ENCODE data around the gene ARHGAP26.

Gene ARHGAP26

GRCh38 chr5:142929587-142929986 is 159.4 kb downstream of the ARHGAP26 start:
- in situ Hi-C loops (cut with HindIII; ENCODE audit: low pct_unique_long_range_greater_than_20kb, low sequenced_read_pairs): no loop called here
- no peak for DNase-seq (ENCODE audit: low read depth in 1 of 2, low spot score in 1 of 2)
- no peak for TF ChIP-seq JUND (IDR thresholded peaks at IDR 0.05; ENCODE audit: low read depth)

- TF ChIP-seq JUND (IDR thresholded peaks at IDR 0.05; ENCODE audit: low read depth): no peak
- in situ Hi-C loops (cut with HindIII; ENCODE audit: low pct_unique_long_range_greater_than_20kb, low sequenced_read_pairs): no loop called here
Observed at GRCh38 chr5:142930395-142931110, 160.4 kb downstream of the ARHGAP26 start.

GRCh38 chr5:142931896-142932686 is 161.9 kb downstream of the ARHGAP26 start:
- DNase-seq (ENCODE audit: low read depth in 1 of 2, low spot score in 1 of 2): no peak
- TF ChIP-seq JUND (IDR thresholded peaks at IDR 0.05; ENCODE audit: low read depth): no peak
- in situ Hi-C loops (cut with HindIII; ENCODE audit: low pct_unique_long_range_greater_than_20kb, low sequenced_read_pairs): no loop called here

More at GRCh38 chr5:142930395-142931110, 160.4 kb downstream of the ARHGAP26 start:
- DNase-seq (ENCODE audit: low read depth in 1 of 2, low spot score in 1 of 2): no peak

GRCh38 chr5:142934051-142934762 is 164.0 kb downstream of the ARHGAP26 start:
- DNase-seq (ENCODE audit: low read depth in 1 of 2, low spot score in 1 of 2): no peak
- in situ Hi-C loops (cut with HindIII; ENCODE audit: low pct_unique_long_range_greater_than_20kb, low sequenced_read_pairs): no loop called here
- TF ChIP-seq JUND (IDR thresholded peaks at IDR 0.05; ENCODE audit: low read depth): no peak

- no peak for TF ChIP-seq JUND (IDR thresholded peaks at IDR 0.05; ENCODE audit: low read depth)
- in situ Hi-C loops (cut with HindIII; ENCODE audit: low pct_unique_long_range_greater_than_20kb, low sequenced_read_pairs): no loop called here
- no peak for DNase-seq (ENCODE audit: low read depth in 1 of 2, low spot score in 1 of 2)
Observed at GRCh38 chr5:142935014-142935413, 164.8 kb downstream of the ARHGAP26 start.

- TF ChIP-seq JUND (IDR thresholded peaks at IDR 0.05; ENCODE audit: low read depth): no peak
- DNase-seq (ENCODE audit: low read depth in 1 of 2, low spot score in 1 of 2): peak in 1 of 2 experiments; percentile 16
- in situ Hi-C loops (cut with HindIII; ENCODE audit: low pct_unique_long_range_greater_than_20kb, low sequenced_read_pairs): no loop called here
Observed at GRCh38 chr5:142937374-142937773, 167.2 kb downstream of the ARHGAP26 start.

- DNase-seq (ENCODE audit: low read depth in 1 of 2, low spot score in 1 of 2): no peak
- in situ Hi-C loops (cut with HindIII; ENCODE audit: low pct_unique_long_range_greater_than_20kb, low sequenced_read_pairs): no loop called here
- TF ChIP-seq JUND (IDR thresholded peaks at IDR 0.05; ENCODE audit: low read depth): no peak
Observed at GRCh38 chr5:142938266-142938880, 168.2 kb downstream of the ARHGAP26 start.

GRCh38 chr5:142939006-142939405 is 168.8 kb downstream of the ARHGAP26 start:
- no peak for TF ChIP-seq JUND (IDR thresholded peaks at IDR 0.05; ENCODE audit: low read depth)
- in situ Hi-C loops (cut with HindIII; ENCODE audit: low pct_unique_long_range_greater_than_20kb, low sequenced_read_pairs): no loop called here
- DNase-seq (ENCODE audit: low read depth in 1 of 2, low spot score in 1 of 2): no peak

- in situ Hi-C loops (cut with HindIII; ENCODE audit: low pct_unique_long_range_greater_than_20kb, low sequenced_read_pairs): no loop called here
- no peak for TF ChIP-seq JUND (IDR thresholded peaks at IDR 0.05; ENCODE audit: low read depth)
- DNase-seq (ENCODE audit: low read depth in 1 of 2, low spot score in 1 of 2): no peak
Observed at GRCh38 chr5:142939884-142940283, 169.7 kb downstream of the ARHGAP26 start.

GRCh38 chr5:142941245-142941644 is 171.1 kb downstream of the ARHGAP26 start:
- no peak for TF ChIP-seq JUND (IDR thresholded peaks at IDR 0.05; ENCODE audit: low read depth)
- no peak for DNase-seq (ENCODE audit: low read depth in 1 of 2, low spot score in 1 of 2)
- in situ Hi-C loops (cut with HindIII; ENCODE audit: low pct_unique_long_range_greater_than_20kb, low sequenced_read_pairs): no loop called here

- TF ChIP-seq JUND (IDR thresholded peaks at IDR 0.05; ENCODE audit: low read depth): no peak
- in situ Hi-C loops (cut with HindIII; ENCODE audit: low pct_unique_long_range_greater_than_20kb, low sequenced_read_pairs): no loop called here
- peak in 1 of 2 experiments; percentile 60 for DNase-seq (ENCODE audit: low read depth in 1 of 2, low spot score in 1 of 2)
Observed at GRCh38 chr5:142942901-142943300, 172.7 kb downstream of the ARHGAP26 start.

GRCh38 chr5:142944140-142944539 is 174.0 kb downstream of the ARHGAP26 start:
- DNase-seq (ENCODE audit: low read depth in 1 of 2, low spot score in 1 of 2): no peak
- in situ Hi-C loops (cut with HindIII; ENCODE audit: low pct_unique_long_range_greater_than_20kb, low sequenced_read_pairs): no loop called here
- TF ChIP-seq JUND (IDR thresholded peaks at IDR 0.05; ENCODE audit: low read depth): no peak

Measured in T47D (cell line).